HG03460 (cell line): ENCODE results near the gene PXT1.

Experiments used
- ATAC-seq: cut with Tn5 transposase; IDR thresholded peaks from one replicate; pipeline ENCODE4 v1.9.1; 2021; ENCODE audit not compliant: unreplicated experiment

PXT1 gene

DNA sequence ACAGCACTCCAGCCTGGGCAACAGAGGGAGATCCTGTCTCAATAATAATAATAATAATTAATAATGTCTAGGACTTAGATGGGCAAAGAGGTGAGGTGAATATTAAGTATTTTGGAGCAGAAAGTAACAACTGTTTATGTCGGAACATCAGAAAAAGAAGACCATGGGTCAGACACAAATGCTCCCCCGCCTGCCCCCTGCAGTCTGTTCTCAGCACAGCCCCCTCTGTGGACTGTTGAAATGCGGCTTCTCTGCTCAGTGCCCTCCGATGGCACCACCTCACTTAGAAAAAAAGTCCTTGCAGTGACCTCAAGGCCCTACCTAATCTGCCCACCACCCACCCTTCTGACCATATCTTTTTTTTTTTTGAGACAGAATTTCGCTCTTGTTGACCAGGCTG is 50.0 kb downstream of the PXT1 start:
- no peak for ATAC-seq

DNA sequence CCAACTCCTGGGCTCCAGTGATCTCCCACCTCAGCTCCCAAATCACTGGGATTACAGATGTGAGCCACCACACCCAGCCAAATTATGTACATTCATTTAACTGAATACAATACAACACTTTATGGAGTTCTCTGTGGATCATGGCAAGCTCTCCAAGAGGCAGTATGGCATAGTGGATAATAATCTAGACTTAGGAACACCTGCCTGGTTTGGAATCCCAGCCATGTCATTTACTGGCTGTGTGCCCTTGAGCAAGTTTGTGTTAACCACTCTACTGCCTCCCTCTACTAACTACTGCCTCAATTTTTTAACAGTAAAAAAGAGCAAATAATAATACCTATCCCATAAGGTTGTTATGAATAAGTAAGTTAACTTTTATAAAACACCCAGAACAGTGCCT is 53.3 kb downstream of the PXT1 start:
- ATAC-seq: no peak

DNA sequence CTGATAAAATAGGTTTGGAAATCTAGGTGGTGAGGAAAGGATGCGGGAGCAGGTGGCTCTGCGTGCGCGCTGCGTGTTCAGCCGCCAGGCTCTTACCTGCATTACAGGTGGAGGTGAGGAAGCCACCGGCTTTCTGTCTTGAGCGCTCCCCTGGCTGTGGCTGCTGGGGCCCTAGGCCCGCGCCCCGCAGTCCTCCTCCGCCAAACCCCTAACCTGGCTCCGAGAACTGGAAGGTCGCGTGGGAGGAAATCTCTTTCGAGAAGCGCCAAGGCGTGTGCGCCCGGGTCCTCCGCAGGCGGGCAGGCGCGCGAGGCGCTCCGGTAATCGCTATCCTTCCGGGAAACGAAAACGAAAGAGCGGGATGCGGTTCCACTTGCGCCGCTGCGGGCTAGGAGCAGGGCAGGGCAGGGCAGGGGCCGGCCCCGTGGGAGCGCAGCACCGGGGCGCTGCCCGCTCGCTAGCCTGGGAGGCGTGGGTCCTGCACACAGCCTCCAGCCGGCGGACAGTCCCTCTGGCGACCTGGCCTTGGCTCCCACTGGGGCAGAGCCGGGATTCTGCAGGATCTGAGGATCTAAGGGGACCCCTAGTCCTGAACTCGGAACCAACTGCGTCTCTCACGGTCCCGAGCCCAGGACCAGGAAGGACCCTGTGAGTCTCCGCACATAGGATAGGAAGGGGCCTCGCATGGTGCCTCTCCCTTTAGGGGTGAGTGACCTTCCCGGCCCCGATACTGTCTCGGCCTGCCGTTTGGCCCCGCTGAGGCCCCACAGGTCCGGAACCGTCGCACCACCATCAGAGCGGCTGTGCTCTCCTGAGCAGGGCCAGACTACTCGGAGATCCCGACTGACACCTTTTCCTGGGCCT is 55.0 kb downstream of the PXT1 start, which contains the start of gene ETV7:
Gene ETV7, minus strand, starts transcription at position 230 of the 864 bp plus-strand sequence. Its CDS starts 128 bp downstream, at position 102.
- no peak for ATAC-seq

DNA sequence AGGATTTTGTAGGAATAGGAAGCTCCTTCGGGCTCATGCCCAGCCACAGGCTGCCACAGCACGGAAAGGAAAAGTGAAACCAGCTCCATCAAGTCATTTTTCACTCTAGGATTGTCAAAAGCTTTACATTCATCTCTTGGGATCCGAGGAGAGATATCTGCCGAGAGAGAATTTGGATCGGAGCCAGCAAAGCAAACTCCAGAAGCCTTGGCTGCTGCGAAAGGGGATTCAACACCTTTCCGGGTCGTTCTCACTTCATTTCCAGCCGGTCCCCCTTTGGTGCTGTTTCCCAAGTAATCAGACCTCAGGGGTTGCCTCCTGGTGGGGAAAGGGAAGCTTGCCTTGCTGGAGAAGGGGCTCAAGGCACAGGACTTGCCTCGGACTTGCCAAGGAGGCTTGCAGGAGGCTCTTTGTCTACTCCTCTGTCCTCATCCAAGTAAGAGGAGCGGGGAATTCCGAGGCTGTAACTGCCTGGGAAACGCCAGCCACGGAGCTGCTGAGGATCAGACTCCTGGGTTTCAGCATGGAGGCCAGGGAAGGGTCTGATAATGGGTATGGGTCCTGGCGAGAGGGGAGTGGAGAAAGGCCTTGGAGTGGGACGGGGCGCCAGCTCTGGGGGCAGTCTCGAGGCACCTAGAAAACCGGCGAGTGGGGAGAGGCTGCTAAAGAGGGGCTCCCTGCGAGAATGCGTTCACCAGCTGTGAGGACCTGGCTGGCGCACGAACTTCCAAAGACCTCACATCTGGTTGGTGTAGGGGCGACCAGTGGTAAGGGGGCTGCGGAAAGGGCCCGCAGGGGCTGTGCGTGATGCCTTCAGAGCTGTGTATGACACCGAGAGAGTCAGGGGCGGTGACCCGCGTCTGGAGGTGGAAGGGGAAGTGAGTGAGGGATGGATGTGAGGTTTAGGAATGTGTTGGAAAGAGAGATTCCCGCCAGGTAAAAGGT is 55.9 kb downstream of the PXT1 start:
- ATAC-seq: no peak

DNA sequence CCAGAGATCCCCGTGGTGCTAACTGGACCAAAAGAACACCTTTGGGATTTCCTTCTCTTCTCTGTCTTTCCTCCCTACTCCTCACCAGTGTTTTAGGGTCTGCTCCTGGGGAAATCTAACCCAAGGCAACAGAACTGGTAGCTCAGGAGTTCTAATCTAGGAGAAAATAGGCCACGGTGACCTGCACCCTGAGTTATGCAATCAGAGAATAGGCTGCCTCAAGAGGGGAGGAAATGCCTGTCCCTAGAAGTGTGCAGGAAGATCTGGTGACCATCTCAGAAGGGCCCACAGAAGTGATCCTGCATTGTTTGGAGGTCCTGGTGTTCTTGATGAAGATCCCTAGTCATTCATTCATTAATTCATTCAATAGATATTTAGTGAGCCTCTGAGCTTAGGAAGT is 58.6 kb downstream of the PXT1 start:
- ATAC-seq: no peak

DNA sequence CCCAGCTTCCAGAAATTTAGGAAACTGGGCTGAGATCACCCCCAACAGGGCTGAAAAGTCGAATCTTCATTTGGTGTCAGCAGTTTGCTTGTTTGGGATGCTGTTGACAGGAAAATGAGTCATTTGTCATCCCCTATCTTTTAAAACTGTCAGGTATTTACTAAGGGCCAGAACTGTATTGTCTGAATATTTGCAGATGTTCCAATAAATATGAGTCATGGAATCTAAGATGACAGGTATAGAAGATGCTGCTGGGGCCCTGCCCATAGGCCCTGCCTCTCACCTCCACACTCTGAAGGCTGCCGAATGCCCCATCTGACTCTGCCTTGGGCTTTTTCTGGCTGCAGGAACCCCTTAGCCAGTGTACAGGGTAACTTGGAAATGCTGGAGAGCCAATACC is 59.0 kb downstream of the PXT1 start:
- no peak for ATAC-seq

DNA sequence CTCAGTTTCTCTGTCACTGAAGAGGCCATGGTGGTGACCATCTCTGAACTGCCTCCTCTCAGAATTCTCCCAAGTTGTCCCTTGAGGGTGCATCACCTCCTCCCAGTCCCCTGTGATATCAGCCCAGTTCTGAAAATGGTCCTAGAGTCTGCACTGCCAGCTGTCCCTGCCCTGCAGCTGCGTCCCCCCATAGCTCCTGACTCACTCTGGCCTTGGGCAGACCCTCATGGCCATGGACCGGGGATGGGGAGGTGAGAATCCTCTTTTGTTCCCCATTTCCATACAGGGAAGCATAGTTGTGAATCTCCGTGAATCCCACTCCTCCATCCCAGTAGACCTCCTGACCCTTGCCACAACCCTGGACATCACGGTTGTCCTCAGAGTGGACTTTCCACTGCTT is 59.7 kb downstream of the PXT1 start:
- no peak for ATAC-seq

DNA sequence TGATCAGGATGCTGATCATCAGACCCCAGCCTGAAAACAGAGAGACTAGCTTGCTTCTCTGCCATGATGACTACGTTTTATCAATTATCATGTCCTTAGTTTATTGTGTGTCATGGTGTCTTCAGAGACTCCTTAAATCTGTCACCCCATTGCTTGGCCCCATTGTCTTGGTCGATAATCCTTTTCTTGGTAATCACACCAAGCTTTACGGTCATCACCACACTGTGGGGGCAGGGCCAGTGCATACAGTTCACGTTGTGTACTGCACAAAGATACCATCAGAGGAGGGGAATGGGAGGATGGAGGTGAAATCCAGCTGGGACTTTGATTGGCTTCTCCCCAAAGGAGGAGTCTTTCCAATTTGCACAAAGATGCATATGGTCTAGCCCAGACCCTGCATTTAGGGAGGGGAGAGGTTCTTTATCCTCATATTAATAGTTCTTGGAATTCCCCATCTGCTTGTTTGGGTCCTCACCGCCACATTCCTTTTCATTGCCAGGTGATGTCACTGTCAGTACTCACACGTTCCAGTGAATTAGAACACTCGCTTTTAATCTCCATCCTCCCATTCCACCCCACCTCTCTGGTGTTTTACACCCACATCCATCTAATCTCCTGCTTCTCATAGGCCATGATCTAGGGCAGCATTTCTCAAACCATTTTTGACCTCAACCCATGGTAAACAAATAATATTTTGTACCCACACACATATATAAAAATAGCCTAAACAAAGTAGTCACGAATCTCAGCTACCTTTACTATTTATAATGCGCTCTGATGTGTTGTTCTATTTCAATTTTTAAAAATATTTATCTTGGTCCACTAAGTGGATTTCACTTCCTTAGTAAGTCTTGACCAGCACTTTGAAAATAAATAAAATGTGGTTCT is 60.9 kb downstream of the PXT1 start:
- ATAC-seq: no peak

DNA sequence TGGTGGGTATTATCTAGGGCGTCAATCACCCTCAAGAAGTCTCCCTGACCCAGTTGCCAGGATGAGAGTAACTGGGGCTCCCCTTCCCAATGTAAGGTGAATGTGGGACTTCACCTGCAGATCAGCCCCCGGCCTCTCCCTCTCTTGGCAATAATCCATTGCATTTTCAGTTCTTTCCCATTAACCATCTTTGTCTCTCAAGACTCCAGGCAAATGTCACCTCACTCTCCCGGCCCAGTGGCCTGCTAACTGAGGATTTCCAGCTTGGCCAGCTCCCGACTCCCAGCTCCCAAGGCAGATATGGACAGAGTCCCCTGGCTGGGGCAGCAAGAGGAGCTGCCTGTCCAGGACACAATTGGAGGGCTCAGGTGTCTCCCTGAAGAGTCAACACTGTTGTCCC is 62.5 kb downstream of the PXT1 start:
- ATAC-seq: no peak

DNA sequence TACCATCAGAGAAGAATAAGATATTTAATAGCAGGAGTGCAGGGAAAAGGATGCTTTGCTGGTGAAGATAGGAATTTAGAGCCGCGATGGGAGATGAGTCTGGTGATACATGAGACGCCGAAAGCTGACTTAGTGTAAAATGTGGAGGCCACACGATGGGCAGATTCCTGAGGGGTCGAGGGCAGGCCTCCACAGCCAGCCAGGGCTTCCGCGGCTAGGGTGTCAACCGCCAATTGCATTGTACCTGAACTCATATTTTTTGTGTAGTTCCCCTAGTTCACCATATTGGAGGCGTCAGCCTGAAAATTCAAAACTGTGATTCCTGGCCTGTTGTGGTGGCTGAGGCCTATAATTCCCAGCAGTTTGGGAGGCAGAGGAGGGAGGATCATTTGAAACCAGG is 63.7 kb downstream of the PXT1 start:
- ATAC-seq: no peak

DNA sequence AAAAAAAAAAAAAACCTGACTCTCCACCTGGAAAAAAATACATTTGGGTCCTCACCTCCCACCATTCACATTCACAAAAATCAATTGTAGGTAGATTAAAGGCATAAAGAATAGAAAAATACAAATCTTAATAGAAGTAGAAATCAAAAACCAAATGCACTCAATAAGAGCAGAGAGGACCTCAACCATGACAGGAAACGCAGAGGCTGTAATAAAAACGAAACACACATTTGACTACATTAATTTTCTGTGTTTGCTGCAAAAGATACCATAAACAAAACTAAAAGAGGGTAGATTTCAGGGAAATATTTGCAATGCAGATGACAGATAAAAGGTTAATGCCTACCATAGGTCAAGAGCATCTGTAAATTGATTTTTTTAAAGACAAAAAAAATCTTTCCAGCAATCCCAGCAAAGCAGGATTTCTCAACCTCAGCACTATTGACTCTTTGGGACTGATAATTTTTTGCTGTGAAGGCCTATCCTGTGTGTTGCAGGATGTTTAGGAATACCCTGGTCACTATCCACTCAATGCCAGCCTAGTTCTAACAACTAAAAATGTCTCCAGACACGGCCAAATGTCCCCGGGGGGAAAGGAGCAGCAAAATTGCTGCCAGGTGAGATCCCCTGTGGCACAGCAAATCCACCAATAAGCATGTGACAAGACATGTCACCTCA is 64.3 kb downstream of the PXT1 start:
- no peak for ATAC-seq

DNA sequence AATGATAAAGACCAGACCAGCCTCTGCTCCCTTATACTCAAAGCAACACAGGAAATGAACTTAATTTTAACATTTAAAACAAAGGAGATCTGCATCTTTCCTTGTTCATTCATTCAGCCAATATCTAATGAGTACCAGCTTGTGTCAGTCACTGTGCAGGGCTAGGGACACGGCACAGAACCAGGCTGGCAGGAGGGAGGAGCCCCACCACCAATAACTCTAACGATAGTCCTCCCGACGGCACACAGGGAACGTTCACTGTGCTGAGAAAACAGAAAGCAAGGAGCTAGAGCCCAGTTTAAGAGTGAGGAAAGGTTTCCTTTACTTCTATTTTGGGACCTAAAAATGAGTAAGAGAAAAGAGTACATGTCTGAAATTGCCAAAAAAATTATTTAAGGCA is 65.1 kb downstream of the PXT1 start:
- ATAC-seq: no peak

DNA sequence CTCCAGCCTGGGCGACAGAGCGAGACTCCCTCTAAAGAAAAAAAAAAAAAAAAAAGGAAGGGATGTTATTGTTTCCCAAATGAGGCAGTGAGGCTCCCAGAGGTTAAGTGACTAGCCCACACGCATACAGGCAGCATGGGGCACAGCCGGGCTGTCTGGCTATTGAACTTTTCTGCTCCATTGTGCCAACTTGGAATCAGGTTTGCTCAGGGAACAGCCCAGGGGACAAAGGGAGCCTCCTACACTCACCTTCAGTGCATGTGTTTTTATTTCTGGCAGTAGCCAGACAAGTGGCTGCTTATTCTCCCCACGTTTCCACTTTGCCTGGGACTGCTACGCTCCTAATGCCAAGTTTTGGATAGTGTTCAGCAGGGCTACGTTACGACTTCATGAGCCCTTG is 65.9 kb downstream of the PXT1 start:
- ATAC-seq: no peak

DNA sequence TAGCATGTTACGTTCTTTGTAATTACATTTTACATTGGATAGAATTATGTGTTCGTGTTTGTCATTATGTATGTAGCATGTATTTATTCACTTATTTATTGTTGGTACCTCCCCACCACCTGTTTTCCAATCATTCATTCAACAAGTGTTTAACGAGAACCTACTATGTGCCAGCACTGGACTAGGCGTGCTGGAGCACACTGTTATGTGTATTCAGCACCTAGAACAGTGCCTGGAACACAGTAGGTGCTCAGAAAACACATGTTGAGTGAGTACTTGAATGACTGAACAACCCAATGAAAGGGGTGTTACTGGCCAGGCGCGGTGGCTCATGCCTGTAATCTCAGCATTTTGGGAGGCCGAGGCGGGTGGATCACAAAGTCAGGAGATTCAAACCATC is 66.5 kb downstream of the PXT1 start:
- no peak for ATAC-seq

DNA sequence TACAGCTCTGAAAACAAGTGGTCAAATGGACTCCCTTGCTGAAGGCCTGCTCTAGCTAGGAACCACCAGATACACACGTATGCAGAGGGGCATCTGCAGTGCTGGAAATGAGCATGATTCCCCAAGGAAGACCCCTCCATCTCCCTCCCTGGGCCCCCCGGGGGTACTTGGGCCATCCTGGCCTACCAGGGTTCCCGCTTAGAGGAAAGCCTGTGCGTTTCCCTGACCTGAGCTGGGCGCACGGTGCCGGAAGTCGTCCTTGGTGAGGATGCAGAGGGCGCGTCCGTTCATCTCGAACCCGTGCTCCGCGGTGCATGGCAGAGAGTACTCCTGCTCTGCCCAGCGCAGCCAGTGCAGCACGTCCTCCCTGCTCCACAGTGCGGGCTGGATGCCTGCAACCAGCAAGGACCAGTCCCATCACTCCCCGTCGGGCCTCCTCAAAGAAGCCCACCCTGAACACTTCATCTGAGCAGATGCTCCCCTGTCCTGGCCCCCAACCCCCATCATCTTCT is 67.0 kb downstream of the PXT1 start:
- ATAC-seq: no peak

DNA sequence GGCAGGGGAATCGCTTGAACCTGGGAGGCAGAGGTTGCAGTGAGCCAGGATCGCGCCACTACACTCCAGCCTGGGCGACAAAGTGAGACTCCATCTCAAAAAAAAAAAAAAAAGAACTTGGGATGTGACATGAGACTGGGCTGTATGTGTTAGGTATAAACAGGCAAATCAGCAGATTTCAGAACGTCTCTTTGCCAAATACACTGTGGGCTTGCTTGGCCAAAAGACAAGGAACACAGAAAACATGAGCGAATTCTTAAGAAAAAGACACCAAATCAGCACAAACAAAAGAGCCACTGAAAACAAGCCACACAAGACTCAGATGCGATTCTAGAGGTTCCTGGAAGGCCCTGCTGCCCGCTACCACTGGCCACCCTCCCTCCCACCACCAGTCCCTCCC is 67.7 kb downstream of the PXT1 start:
- no peak for ATAC-seq

DNA sequence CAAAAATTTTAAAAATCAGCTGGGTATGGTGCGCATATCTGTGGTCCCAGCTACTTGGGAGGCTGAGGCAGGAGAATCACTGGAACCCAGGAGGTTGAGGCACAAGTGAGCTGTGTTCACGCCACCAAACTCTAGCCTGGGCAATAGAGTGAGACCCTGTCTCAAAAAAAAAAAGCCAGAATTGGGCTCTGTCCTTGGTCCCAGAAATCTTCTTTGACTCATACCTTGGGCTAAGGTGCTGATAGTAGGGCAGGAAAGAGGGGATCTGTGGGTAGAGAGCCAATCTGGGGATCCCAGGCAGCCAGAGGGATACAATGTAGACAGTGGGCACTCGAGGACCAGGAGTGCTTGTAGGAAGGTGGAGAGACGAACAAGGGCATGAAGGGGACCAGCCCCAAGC is 68.5 kb downstream of the PXT1 start:
- ATAC-seq: no peak

DNA sequence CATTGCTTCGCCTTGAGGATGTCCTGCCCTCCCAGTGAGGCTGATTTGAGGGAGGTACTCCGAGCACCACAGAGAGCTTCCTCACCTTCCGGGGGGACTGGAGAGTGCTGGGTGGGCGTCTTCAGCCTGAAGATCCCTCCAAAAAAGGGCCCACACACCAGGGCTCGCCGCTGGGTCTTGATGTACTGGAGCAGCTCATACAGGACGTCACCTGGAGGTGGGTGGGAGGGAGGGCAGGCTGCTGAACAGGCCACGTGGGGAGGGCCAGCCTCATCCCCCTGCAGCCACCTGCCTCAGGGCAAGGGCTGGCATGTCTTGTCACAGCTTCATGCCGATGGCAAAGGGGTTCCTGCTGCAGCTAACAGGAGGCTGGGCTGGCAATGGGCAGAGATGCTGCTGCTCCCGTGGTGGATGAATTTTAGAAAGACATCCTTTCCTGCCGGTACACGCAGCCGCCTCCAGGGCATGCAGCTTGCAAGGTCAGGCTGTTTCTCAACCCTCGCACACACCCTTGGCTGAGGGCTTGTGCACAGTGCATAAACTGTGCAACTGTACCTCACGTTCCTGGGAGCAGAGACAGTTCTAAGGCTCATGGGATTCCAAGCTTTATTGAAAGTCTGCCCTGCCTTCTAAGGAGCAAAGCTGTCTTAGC is 69.2 kb downstream of the PXT1 start:
- ATAC-seq: no peak

DNA sequence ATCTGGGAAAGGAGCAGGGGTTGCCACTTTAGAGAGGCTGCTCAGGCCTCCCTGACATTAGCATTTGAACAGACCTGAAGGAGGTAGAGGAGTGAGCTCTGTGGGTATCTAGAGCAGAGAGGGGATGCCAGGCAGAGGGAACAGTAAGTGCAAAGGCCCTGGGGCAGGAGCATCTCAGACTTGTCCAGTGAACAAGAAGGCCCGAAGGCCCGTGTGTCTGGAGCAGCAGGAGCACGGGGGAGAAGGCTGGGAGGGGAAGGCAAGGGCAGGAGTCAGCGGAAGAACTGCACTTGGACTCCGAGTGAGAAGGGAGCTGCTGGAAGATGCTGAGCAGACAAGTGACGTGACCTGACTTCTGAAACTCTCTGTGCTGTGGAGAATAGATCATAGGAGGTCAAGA is 70.6 kb downstream of the PXT1 start:
- ATAC-seq: no peak

DNA sequence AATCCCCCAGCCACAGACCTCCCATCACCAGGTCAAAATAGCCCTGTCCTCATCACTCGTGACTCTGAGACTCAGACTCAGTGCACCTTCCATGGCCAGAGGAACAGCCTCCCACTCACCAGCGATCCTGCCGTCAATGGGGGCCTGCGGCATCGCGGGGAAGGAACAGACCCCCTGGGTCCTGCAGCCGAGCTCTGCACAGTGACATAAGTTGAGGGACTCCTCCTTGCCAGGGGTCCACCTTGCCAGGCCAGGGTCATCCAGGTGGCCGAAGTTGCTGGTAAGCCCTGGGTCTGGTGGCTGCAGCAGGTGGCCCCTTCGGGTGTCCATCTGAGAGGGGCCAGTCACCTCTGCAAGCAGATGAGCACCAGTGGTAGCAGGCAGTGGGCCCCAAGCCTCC is 71.4 kb downstream of the PXT1 start:
- ATAC-seq: no peak
